Right hindlimb (tissue), 1 donor: ENCODE measurements around the gene HOXB4.
A peak's percentile ranks its signal among the peaks of the same experiment; 100 is the strongest.

Experiments used
- DNase-seq: peaks from one replicate; pipeline ENCODE4 v3.0.0-alpha.2; 2018

The HOXB4 gene

DNA sequence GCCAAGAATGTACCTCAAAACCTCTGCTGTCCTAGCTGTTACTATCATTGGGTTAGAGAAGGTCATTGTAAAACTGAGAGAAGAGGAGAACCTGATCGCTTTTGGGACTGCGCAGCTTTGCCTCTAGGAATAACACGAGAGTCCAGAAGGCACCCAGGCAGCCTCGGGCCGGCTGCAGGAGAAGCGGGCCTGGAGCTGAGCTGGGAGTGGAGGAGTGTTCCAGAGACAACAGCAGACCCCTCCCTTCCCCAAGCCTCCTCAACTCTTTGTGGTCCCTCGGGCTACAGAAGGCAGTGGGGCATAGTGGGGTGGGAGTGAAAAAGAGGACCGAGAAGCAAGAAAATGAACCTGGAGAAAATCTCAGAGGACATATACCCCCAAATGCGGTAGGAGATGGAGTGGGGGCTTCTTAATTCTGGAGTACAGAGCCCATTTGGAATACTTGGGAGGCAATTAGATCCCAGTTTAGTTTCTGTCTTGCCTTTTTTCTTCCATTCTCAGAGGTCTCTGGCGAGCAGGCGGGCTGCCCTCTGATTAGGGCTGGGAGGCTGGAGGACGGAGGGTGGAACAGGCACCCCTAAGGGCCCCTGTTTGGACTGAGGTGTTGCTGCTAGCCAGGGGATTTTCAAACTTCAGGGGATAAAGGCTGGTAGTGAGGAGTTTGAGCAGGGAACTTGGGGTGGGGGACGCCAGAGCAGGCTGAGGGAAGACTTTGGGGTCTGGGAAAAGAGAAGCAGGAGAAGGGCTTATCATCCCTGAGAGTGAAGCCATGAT lies 19.9 kb downstream of the HOXB4 start:
- DNase-seq = no peak

DNA sequence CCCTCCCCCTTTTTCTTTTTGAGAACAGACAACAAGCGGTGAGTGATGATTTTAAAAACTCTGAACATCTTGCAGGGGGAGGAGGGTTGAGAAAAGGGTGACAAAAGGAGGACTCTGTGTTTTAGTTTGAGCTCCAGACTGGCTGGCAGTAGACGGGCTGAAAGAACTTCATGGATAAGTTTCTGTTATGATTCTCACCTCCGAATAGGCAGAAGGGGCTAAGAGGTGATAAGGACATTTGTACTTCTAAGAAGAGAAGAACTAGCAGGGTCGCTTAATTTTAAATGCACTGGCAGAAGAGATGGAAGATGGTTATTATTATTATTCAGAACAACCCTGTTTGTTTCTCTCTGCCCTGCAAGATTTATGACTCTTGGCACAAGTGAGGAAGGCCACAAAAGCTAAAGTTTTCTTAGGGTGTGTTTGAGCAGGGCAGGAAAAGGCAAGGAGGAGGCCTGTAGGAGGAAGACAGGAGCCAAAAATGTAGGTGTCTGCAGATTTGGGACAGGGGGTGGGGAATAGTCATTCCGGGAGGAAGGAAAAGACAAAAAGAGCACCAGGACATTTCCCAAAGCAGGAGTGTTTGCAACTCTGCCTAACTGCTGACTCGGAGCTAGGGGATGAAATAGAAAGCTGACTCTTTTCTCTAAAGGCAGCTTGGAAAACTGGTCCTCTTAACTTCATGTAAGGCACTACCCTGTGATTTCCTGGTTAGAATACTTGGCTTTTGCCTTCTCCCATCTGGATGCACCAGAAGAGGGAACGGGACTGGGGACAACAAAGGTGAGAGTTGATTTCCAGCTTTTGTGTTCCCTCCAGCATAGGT lies 21.4 kb downstream of the HOXB4 start:
- no peak for DNase-seq

DNA sequence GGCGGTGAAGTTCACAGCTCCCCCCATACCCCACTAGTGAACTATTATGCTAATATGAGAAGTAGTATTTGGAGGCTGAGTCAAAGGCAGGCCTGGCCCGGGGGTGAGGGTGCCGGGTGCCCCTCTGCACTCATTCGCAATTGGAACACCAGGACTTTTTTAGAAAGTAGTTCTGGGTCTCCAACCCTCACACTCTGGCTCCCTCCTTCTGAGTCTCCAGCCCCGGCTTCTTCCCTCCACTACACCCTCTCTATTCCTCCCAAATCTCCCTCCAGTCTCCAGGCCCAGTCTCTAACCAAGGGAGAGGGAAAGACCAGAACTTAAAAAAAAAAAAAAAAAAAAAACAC lies 21.9 kb downstream of the HOXB4 start:
- DNase-seq = no peak

DNA sequence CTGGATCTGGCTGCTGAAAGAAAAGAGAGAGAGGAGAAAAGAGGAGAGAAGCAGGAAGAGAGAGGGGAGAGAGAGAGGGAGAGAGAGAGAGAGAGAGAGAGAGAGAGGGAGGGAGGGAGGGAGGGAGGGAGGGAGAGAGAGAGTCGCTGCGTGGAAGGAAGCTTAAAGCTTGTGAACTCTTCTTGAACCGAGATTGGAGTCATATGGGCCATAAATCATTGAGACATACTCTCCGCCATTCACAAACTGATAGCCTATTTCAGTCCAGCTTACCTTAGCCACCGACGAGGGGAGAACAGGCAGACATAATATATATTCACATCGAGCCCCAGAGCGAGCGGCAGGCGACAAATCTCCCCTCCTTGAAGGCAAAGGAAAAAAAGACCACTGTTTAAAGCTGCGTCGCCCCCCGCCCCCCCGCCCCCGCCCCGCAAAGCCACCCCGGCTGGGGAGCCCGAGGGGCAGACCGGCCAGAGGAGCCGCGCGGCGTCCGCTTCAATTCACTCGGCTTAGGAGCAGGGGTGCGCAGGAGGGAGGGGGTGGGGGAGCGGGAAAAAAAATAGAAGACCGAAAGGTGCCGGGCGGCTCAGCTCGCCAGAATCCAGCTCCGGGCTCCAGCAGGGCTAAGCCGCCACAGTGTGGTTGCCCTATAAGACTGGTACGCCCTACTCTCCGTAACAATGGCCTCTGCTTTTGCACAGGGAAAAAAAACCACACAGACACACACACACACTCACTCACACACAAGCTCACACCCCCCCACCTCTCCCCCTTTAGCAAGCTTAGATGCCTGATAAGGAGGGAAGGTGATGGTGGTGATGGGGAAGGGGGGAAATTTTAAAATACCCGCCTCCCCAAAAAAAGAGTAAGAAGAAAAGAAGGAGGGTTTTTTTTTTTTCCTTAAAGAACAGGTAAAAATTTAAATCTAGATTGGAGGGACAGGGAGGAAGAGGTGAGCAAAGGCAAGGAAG lies 22.6 kb downstream of the HOXB4 start:
- DNase-seq = no peak

DNA sequence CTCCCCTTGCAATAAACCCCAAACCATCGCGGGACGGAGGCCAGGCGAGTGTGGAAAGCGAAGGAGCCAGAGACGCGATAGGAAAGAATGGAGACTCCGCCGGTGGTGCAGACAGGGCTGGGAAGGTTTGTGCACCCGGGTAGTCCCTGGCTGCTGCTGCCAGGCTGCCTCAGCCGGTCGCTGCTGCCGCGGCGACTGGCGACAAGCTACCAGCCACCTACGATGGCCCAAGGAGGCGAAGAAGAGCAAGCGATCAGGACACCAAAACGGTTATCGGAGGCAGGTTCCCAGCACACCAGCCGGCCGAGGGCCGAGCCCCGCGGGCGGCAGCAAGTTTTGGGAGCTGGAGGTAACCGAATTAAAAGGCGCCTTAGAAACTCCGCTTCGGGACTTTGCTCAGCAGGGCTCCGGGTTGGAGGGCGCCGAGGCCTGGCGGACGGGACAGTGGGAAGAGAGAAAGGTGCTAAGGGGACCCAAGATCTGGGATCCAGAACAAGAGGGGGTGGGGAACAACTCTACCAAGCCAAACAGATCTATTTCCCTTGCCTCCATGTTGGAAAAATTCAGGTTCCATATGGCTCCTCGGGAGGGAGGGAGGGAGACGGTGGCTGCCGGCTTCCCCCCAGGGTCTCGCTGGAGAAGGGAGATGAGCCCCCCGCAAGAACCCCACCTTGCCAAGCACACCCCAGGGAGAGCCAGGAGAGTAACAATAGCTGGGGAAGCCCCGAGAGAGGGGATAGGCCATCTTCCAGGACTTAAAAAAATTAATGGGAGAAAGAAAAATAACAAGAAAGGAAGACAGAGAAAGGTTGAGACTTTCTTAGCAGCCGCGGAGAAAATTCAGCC lies 23.5 kb downstream of the HOXB4 start:
- no peak for DNase-seq

DNA sequence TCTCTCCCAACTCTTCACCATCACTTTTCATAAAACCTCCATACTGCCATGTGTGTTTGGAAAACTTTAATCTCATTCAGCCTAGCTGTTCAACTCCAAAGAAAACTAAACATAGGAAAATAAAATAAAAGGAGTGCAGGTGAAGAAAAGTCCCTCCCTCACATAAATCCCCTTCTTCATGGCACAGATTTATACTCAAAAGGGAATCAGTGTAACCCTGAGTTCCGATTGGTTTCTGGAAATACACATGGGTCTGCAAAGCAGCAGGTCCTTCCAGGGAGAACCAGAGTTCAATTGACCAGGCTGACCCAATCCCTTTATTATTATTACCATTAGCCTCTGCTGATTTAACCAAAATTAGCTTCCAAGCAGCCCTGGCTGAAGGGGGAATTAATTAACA lies 24.3 kb downstream of the HOXB4 start:
- no peak for DNase-seq

DNA sequence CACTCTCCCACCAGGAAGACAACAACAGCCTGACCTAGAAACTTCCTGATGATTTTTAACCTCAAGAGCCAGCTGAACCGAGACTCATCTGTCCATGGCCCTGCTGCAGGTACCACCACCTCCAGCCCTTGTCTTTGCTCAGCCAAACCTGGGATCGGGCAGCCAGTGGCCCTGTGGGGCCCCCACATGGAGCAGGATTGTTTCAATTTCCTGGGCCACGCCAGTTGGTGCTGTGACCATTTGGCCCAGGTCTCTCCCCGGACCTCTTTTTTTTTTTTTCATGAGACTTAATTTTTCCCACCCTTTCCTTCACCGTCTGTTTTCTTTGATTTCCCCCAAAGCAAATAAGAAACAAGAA lies 25.0 kb downstream of the HOXB4 start:
- DNase-seq = no peak

DNA sequence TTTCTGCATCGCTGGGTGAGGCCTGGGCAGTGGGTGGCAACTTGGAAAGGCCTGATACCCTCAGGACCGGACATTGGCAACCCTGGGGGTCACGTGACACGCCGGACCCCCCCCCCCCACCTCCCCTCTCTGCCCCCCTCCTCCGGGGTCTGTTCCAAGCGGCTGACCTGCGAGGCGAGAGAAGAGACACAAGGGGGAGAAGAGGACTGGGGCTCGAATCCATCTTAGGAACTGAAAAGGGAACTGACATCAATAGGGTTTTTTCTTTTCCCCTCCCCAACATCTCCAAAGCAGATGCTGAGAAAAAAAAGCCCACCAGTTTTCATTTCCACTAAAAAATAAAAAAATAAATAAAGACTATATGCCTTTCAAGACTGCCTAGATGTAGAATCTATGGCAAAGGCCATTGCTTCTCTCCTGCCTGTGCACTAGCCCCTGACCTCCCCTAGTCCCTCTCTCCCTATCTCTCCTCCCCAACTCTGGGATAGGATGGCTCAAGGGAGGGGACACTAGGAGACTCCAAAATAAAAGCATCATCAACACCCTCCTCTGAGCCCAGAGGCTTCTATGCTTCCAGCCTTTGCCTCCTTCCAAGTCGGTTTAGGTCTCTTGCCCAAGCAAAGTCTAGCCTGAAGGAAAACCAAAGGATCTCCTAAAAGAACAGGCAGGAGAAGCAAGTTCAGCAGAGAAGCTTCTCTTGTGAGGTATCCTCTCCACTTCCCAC lies 25.5 kb downstream of the HOXB4 start:
- DNase-seq = no peak

DNA sequence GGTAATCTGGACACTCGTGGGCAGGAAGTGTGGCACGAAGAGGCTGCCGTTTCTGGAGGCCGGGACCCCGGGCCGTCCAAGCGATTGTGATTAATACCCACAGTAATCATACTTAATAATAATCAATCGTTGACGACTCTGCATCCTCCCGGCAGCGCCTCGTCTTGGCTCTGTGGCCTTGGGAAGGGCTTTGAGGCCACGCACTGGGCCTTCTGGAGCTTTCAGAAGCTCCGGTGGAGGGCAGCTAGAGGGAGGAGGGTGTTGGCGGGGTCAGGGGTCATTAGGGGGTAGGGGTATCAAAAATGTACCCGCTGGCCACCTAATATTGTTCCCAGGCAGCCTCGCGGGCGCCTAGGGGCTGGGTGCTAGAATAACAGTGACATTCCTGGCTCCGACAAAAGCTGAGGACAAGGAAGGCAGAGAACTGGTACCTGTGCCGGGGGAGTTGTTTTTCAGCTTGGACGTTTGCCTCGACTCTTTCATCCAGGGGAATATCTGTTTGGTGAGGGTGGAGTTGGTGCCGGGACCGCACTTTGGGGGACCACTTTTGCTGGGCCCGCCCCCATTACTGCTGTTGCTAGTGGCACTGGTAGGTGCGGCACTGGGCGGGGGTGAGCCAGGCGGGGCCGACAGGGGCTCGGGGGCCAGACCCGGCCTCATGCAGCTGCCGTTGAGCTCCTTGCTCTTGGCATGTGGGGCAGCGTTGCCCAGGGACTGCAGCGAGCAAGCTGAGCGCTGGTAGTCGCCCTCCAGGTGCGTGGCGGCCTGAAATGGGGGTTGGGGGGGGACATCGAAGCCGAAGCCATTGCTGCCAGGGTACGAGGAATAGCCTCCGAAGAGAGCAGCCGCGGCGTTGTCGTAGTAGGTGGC lies 26.3 kb downstream of the HOXB4 start:
- no peak for DNase-seq

DNA sequence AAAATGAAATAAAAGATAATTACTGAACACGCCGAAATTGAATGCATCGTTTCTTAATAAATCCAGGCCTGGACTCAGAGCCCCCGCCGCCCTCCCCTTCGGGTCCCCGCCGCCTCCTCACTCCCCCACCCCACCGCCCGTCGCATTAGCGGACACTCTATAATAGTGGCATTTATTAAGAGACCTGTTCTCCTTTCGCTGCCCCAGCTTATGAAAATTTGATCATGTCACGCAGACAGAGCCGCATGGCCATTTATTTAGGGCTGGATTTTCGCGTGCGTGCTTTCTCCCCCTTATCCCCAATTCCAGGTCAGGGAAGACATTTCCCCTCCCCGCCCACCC lies 27.0 kb downstream of the HOXB4 start:
- no peak for DNase-seq

DNA sequence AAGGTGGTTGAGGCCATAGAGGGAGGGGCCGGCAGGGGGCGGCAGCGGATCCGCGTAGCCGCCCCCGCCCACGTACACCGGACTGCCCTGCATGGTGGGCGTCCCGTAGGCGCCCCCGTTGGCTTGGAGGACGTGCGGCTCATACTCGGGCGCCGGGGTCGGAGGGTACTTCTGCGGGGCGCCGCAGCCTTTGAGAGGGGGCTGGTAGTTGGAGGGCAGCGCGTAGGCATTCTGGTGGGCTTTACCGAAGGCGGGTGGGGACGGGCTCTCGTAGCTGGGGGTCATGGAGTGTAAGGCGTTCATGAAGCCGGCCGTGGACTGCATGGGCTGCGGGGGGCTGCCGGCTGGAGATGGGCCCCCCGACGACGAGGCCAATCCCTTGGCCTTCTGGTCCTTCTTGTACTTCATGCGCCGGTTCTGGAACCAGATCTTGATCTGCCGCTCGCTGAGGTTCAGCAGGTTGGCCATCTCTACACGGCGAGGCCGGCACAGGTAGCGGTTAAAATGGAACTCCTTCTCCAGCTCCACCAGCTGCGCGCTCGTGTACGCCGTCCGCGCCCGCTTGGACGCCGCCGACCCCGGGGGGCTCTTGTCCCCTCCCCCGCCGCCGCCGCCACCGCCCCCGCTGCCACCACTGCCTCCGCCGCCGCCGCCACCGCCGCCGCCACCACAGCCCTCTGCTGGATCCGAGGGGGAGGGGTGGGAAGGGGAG lies 27.5 kb downstream of the HOXB4 start:
- no peak for DNase-seq

DNA sequence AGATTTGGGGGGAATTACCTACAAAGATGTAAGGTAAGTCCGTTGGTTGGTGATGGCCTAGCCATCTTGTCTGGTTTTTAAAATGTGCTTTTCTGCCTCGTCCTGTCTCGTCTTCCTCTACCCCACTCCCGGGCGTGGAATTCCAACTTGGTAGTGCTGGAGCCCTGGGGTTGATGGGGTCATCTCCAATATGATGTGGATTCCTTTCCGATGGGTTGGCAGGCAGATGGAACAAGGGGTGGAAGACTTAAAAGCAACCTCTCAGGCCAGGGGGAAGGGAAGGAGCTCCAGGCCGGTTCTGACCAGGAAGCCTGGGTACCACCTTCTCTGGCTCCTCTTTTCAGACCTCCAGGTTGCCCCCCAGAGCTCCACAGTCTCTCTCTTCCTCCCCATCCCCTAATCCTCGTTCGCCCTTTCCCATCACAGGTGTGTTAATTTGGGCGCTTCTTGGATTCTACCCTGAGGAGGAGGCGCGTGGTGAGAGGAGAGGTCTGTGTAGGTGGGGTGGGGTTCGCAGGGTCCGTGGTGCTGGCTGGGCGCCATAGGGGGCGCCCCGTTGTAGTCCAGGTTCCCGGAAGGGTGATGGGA lies 28.1 kb downstream of the HOXB4 start:
- DNase-seq = no peak

DNA sequence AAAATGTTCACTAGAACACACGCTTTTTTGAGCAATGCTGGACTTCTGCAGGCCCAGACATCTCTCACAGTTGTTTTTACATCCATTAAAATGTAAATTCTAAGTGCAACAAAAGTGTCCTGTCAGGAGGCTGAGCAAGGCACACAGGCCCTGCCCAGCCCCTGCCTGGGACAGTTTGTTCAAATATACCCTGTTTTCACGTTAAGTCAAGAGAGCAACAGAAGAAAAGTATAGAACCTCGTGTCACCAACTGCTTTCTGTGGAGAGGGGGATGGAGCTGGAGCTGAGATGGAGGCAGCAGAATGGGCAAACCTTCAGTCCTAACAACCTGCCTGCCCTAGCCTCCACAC lies 28.9 kb downstream of the HOXB4 start:
- DNase-seq = no peak

DNA sequence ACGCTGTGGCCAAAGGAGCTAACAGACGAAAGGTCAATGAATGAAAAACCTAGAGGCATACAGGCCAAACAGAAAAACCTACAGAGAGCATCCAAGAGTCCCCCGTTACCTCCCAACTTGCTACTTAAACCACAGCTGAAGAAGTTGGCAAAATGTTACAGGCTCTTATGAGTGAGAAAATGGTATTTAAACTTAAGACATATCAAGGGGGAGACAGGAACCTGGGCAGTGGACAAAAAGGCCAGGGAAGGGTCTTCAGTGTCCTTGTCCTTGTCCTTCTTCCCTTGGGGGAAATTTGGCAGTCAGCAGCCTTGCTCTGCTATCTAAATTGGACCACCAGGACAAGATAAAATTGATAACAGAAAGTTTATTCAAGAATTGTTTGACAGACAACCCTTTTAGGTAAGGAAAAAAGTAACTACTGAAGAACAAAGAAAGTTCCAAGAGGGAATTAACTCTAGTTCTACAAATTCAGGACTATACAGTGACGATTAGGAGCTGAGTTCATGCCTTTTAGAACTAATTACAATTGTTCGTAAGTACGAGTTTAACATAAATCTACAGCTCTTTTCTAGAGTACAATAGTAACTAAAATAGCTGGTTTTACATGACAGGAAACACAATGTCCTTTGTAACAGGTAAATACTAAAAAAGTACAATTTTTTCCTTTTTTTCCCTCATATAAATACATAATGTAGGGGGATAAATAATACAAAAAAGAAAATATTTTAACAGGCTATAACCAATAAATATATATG lies 29.4 kb downstream of the HOXB4 start:
- no peak for DNase-seq

DNA sequence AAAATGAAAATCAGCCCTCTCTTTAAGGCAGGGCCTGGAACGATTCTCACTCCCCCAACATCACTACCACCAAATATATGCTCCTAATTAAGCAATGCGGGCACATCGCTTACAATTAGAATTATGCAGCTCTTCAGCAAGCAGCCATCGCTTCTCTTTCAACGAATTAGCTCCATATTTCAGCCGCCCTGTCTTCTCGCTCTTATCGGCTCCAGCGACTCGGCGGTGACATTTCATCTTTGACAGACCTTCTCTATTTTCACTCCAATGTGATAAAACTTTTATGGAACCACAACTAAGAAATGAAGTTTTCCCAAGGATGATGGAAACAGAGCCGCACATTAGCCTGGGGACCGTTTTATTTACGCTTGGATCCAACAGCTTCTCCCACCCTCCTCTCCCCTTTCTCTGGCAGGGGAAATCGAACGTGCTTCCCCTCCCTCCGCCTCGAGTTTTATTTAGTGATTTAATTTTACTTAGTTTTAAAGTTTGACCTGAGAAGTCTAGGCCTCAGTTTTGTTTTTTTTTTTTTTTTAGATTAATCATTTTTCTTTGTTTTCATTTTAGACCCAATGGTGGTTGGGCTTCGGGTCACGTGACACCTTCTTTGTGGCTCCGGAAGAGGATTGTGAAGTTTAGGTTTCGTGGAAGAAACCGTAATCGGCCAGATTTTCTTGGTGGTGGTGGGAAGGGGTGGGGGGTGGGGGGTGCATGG lies 30.2 kb downstream of the HOXB4 start:
- DNase-seq = no peak

DNA sequence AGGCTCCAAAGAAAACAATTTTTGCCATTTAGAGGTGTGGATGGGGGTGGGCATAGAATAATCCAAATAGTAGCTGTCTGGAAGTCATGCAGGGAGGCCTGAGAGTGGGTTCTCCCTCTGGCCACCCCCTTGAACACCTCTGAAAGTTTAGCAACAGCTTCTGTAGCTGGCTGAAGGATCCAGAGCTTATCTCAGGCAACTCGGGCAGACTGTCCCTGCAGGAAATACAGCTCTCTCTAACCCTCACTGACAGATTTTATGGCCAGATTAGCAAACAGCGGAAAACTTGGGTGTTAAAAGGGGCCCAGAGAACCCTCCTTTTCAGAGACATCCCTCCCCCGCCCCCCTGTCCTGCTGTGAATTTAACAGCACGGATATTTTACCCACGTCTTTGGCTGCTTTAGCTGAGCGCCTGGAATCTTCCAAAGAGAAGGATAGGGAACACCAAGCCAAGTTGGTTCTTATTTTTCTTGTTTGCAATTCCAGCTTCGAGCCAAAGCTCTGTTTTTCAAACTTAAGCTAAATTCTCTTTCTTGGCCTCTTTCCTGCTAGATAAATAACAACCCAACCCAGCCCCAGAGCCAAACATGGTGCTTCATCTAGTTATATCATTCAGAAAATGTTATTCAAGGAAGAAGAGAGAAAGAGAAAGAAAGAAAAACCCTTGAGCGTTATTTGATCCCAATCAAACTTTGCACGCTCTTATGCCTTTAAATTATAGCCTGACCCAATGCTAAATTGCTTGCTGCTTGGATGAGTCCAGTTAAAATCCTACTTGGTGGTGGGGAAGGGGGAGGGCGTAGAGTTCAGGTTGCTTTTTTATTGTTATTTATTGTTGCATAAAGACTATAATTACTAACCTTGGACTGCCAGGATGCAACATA lies 31.0 kb downstream of the HOXB4 start:
- DNase-seq = peak; percentile 60
